GM21529 (cell line): ENCODE results near the gene SYNJ2.
A peak's percentile ranks its signal among the peaks of the same experiment; 100 is the strongest.

Experiments used
- ATAC-seq: cut with Tn5 transposase; IDR thresholded peaks from one replicate; pipeline ENCODE4 v1.9.1; 2021; ENCODE audit not compliant: unreplicated experiment

The SYNJ2 gene

DNA sequence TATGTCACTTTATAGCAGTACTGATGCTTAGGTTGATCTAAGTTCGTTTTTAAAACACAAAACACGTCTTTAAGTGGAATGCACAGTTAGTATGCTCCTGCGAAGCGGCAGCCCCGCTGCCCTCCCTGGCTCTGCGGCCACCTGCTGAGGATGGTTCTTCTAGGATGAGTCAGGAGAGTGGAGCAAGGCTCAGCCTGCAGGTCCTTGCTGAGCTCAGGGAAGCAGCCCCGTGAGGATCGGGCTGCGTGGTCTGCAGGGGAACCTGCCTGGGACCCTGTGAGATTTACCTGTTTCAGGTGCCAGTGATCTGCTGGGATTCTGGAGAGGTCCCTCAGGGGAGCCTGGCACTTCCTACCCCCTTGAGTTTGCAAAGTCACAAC lies 57.5 kb downstream of the SYNJ2 start:
- no peak for ATAC-seq

DNA sequence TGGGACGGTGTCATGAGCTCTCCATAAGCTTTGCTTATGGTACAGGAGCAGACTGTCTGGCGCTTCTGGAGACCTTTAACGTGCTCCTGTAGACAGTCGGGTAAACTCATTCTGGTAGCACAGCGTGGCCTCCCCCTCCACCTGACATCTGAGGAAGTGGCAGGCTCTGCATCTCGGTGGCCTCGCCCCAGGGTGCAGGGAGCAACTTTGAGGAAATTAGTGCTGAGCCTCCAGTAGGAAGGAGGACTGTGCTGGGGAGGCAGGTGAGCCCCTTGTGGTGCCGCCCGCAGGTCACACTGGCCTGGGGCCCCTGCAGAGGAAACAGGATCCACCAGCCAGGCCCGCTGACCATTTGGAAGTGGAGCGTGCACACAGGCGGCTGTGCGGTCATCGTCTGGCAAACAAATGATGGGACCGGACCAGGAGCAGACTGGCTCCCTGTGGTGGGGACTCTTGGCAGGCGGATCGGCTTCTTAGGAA lies 57.9 kb downstream of the SYNJ2 start:
- no peak for ATAC-seq

DNA sequence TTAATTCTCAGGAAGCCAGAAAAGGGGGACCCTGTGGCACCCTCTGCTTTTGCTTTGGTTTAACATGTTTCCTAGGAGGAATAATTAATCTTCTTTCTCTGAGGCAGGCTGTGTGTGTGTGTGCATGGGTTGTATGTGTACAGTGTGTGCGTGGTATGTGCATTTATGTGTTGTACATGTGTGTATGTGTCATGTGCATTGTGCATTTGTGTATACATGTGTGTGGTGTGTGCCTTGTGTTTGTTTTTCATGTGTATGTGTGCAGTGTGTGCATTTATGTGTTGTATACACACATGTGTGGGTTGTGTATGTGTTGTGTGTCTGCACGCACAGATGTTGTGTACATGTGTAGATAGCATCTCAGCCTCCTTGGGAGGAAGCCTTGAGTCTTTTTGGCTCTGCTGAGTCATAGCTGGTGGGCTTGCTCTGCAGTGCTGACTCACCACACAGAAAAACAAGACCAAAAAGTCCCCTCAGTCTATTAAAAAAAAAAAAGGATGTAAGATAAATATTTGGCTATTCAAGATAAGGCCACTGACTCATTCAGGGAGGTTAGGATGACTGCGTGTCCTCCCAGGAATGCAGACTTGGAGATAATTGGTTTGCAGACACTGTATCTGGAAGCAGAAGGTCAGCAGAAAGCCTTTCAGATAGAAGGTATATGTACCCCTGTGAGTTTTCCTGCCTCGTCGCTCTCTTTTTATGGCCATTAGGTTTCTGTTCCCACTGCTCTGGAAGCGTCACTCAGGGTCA lies 58.6 kb downstream of the SYNJ2 start:
- no peak for ATAC-seq

DNA sequence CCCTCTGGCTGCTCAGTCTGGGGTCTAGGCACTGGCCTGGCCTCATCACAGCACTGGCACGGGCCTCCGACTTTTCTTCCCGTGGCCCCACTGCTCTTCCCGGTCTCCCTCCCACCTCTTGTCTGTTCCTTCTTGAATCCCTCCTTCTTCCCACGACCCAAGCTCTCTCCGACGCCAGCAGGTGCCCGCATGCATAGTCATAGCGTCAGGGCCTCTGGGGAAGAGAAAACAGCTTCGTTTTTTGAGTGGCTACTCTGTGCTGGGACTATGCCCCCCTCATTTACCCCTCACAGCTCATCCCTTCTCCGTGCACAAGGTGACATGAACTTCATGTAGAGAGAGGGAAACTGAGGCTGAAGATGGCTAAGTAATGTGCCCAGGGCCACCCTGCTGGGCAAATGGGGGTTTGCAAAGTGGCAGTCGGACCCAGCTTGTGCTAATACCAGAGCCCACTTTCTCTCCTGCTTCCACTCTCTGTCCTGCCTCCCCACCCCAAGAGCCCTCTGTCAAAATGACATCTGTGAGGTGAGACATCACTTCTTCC lies 59.2 kb downstream of the SYNJ2 start:
- no peak for ATAC-seq

GRCh38 chr6:158041370-158041769 lies 59.7 kb downstream of the SYNJ2 start:
- no peak for ATAC-seq

- ATAC-seq, result no peak
These were observed 60.1 kb downstream of the SYNJ2 start for GRCh38 chr6:158041788-158042187.

DNA sequence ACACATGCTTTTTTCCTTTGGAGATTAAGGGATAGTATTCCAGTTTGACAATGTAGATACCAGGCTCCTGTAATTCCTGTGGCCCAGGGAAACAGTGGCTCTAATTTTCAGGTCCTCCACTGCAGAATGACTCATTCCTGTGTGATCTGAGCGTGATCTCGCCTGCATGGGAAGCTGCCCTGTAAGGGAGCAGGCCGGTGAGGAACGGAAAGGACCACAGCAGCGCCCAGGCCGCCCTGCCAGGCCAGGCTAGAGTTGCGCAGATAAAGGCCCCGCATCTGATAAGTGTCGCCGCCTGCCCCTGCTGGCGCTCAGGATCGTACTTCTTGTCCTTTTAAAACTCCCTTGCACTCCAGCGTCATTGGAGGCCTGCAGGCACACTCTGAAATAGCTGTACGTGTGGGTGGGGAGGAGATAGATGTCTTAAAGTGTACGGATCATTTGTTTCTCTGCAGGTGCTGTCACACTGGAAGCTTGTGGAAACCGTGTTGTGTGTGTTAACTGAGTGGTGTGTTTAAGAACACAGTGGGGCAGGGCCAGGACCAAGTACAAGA lies 60.7 kb downstream of the SYNJ2 start:
- no peak for ATAC-seq

DNA sequence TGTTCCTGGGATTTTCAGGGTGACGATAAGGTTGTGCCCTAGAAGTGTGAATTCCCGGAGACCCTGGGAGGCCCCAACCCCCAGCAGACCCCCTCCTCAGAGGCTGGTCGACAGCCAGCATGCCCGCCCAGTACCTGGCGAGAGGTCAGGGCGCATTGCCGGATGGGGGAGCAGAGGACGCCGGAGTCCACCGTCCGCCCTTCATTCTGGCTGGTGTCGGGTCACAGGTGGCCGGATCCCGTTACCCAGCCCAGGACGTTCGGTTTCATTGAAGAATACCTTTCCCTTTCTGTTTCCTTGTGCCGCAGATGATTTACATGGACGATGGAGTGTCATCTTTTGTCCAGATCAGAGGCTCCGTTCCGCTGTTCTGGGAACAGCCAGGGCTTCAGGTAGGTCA lies 61.3 kb downstream of the SYNJ2 start:
- ATAC-seq, result no peak

- ATAC-seq, result no peak
These were observed 62.2 kb downstream of the SYNJ2 start for GRCh38 chr6:158043586-158044524.

DNA sequence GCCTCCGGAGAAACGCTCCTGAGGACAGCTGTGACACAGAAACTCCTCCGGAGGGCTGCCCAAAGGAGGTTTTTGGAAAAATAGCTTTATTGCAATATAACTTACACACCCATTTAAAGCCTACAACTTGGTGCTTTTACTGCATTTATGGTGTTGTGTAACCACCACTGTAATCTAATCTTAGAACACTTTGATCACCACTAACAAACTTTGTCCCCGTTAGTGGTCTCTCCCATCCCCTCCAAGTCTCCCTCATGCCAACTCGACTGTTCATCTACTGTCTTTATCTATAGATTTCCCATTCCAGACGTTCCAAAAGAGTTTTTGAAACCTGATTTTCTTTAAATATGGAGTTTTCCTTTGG lies 62.8 kb downstream of the SYNJ2 start:
- no peak for ATAC-seq

GRCh38 chr6:158046201-158047126 lies 64.8 kb downstream of the SYNJ2 start:
- peak; percentile 51 for ATAC-seq

- peak; percentile 48 for ATAC-seq
These were observed 65.5 kb downstream of the SYNJ2 start for GRCh38 chr6:158047127-158047518.

GRCh38 chr6:158047563-158048323 lies 66.1 kb downstream of the SYNJ2 start:
- ATAC-seq, result no peak

- ATAC-seq, result no peak
These were observed 66.9 kb downstream of the SYNJ2 start for GRCh38 chr6:158048589-158048988.

DNA sequence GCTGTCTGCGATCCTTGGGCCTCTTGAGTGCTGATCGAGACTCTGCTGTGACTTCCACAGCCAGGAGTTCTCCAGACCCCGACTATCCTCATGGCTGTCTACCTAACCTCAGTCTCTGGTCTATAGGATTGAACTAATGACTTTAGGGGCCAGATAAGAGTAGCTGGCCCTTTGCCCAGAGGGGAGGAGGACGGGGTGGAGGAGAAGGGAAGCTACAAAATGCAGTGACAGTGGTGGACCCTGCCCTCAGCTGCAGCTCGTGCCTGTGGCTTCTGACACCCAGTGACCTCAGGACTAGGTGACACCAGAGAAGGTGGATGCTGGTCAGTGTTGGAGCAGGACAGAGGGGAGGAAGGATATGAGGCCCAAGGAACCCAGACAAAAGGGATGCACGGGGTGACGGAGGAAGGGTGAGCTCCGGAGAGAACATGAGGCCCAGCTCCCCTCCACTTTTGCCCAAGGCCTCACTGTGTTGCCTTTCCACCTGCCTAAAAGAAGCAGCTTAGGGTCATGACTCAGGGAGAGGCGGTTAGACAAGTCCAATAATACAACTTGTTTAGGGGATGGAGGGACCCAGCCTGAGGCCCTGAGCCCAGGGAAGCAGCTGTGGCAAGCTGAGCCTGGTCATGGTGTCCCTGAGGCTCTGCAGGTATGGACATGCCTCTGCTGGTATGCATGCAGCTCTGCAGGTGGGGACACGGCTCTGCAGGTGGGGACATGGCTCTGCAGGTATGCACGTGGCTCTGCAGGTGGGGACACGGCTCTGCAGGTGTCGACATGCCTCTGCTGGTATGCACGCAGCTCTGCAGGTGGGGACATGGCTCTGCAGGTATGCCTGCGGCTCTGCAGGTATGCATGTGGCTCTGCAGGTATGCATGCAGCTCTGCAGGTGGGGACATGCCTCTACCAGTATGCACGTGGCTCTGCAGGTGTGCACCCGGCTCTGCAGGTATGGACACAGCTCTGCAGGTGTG lies 67.7 kb downstream of the SYNJ2 start:
- no peak for ATAC-seq

DNA sequence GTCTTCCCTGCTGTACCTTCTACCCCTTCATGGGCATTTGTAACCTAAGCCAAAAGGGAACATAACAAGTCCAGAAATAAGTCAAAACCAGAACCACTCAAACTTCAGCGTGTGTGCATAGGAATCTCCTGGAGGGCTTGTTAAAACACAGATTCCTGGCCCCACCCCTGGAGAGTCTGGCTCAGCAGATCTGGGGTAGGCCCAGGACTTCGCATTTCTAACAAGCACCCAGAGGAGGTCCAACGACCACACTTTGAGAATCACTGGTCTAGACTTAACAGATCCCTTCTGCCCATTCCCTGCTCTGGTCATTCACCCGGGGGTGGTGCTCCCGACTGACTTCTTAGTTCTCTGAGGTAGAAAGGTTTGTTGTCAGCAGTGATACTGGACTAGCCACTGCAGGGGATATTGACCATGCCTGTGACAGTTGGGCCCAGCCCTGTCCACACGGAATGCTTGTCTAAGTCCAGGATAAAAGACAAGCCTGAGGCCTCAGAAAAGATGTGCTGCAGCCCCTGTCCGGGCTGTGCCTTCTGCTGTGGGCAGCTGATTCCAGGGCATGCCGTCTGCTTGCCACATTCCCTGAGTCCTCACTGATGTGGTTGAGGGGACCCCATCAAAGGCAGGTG lies 68.6 kb downstream of the SYNJ2 start:
- no peak for ATAC-seq

- no peak for ATAC-seq
These were observed 69.3 kb downstream of the SYNJ2 start for GRCh38 chr6:158050955-158051354.

DNA sequence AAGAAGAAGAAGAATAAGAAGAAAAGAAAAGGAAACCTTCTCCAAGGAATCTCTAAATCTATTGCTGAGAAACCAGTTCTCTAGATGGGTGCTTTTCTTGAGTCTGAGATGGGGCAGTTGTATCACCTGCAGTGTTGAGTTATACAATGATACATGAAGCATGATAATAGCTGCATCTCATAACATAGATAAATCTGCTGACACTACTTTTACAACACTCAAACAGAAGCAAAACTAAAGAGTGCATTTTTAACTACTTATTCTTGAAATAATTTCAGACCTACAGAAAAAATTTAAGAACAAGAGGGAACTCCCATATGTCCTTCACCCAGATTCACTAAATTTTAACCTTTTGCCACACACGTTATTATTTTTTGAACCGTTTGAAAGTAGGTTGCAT lies 70.3 kb downstream of the SYNJ2 start:
- ATAC-seq, result no peak
